Hepatocyte (in vitro differentiated cells): ENCODE results near the gene IRAK1. TPM values are rescaled to one million over a fixed set of nuclear protein-coding genes. Genes with fewer than 3 reads are reported as not detected.

ENCODE experiments used
- DNase-seq: peaks from one replicate; pipeline ENCODE4 v3.0.0-alpha.2; 2016; ENCODE audit warnings: low spot score
- H2AFZ ChIP-seq: fragments of 200-600 bp; sonication (generic); 2 replicates; pipeline ENCODE4 v1.6.0; 2016; ENCODE audit warnings: antibody characterized with exemption, mild to moderate bottlenecking
- H3K27ac ChIP-seq: fragments of 200-600 bp; sonication (generic); 2 replicates; pipeline ENCODE4 v1.5.1; 2016; ENCODE audit warnings: mild to moderate bottlenecking
- H3K27me3 ChIP-seq: fragments of 200-600 bp; sonication (generic); 2 replicates; pipeline ENCODE4 v1.6.1; 2016
- H3K36me3 ChIP-seq: fragments of 200-600 bp; sonication (generic); replicated peaks from 2 replicates; pipeline ENCODE4 v1.5.1; 2016; ENCODE audit warnings: low read depth; ENCODE audit not compliant: insufficient read depth
- H3K4me1 ChIP-seq: fragments of 200-600 bp; sonication (generic); 2 replicates; pipeline ENCODE4 v1.5.1; 2016; ENCODE audit warnings: mild to moderate bottlenecking, moderate library complexity; ENCODE audit not compliant: insufficient read depth
- H3K4me2 ChIP-seq: fragments of 200-600 bp; sonication (generic); 2 replicates; pipeline ENCODE4 v1.6.0; 2016
- H3K4me3 ChIP-seq: fragments of 200-600 bp; sonication (generic); 2 replicates; pipeline ENCODE4 v1.5.1; 2016; ENCODE audit warnings: mild to moderate bottlenecking
- H3K79me2 ChIP-seq: fragments of 200-600 bp; sonication (generic); 2 replicates; pipeline ENCODE4 v1.6.0; 2017; ENCODE audit warnings: mild to moderate bottlenecking
- H3K9me2 ChIP-seq: fragments of 200-600 bp; sonication (generic); replicated peaks from 2 replicates; pipeline ENCODE4 v1.6.0; 2017; ENCODE audit warnings: mild to moderate bottlenecking; ENCODE audit not compliant: insufficient read depth
- H3K9me3 ChIP-seq: fragments of 200-600 bp; sonication (generic); 2 replicates; pipeline ENCODE4 v1.5.1; 2016; ENCODE audit warnings: low read depth, mild to moderate bottlenecking
- H4K20me1 ChIP-seq: fragments of 200-600 bp; sonication (generic); 2 replicates; pipeline ENCODE4 v1.6.0; 2016; ENCODE audit warnings: mild to moderate bottlenecking; ENCODE audit not compliant: insufficient read depth, poor library complexity, severe bottlenecking
- EZH2 ChIP-seq: fragments of 200-600 bp; sonication (generic); IDR thresholded peaks from 2 replicates; pipeline ENCODE4 v1.6.1; 2016; ENCODE audit warnings: antibody characterized with exemption, mild to moderate bottlenecking, borderline replicate concordance
- EZH2phosphoT487 ChIP-seq: fragments of 200-600 bp; sonication (generic); IDR thresholded peaks from one replicate; pipeline ENCODE4 v1.6.1; 2018; ENCODE audit warnings: antibody characterized with exemption, mild to moderate bottlenecking, low read depth, moderate library complexity; ENCODE audit not compliant: unreplicated experiment, severe bottlenecking
- WGBS: methylation state at CpG from one replicate; pipeline ENCODE4 v1.1.6; 2016; ENCODE audit warnings: low lambda C conversion rate; ENCODE audit errors: missing lambda C conversion rate; 5-methylcytosine and 5-hydroxymethylcytosine counted together
- polyA plus RNA-seq: library from polyadenylated mRNA; unstranded; fragments of >200 nt; fragmentation: Nextera tagmentation; extraction: Ambion mirVana; gene quantifications from 2 replicates; pipeline ENCODE4 v1.2.1, GENCODE V29; 2016
- total RNA-seq: library from RNA; depleted of rRNA; stranded (reverse); fragments of >200 nt; gene quantifications from 2 replicates; pipeline ENCODE4 v1.2.3, GENCODE V29; 2014
- TF ChIP-seq, protein P1 (sequence below): fragments of 200-600 bp; sonication (generic); IDR thresholded peaks from 2 replicates; pipeline ENCODE4 v1.5.1; 2016; ENCODE audit warnings: antibody characterized with exemption, mild to moderate bottlenecking; ENCODE audit not compliant: poor library complexity

The IRAK1 gene
- total and polyA plus RNA-seq, 2 experiments from 2014 or later: 44.1 to 99.4 TPM

- no peaks in the 10 kb centered on the region for H3K4me1 ChIP-seq
- H3K4me2 ChIP-seq: no peak overlapping the region
- H3K36me3 ChIP-seq: no peaks in the 10 kb centered on the region
- WGBS: 86% methylated on average over 12 of the region's 12 CpGs
- no peak overlapping the region for H3K27ac ChIP-seq
- no peak overlapping the region for H2AFZ ChIP-seq
- TF ChIP-seq EZH2phosphoT487 (no peak), EZH2 (no peak)
- TF ChIP-seq, protein P1, sequence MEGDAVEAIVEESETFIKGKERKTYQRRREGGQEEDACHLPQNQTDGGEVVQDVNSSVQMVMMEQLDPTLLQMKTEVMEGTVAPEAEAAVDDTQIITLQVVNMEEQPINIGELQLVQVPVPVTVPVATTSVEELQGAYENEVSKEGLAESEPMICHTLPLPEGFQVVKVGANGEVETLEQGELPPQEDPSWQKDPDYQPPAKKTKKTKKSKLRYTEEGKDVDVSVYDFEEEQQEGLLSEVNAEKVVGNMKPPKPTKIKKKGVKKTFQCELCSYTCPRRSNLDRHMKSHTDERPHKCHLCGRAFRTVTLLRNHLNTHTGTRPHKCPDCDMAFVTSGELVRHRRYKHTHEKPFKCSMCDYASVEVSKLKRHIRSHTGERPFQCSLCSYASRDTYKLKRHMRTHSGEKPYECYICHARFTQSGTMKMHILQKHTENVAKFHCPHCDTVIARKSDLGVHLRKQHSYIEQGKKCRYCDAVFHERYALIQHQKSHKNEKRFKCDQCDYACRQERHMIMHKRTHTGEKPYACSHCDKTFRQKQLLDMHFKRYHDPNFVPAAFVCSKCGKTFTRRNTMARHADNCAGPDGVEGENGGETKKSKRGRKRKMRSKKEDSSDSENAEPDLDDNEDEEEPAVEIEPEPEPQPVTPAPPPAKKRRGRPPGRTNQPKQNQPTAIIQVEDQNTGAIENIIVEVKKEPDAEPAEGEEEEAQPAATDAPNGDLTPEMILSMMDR: no peak
- no peaks in the 10 kb centered on the region for H3K79me2 ChIP-seq
- no peaks in the 10 kb centered on the region for H3K27me3 ChIP-seq
- H3K9me3 ChIP-seq: no peaks in the 10 kb centered on the region
- no peak overlapping the region for H3K4me3 ChIP-seq
- no peaks in the 10 kb centered on the region for H4K20me1 ChIP-seq
- DNase-seq: no peak
- no peaks in the 10 kb centered on the region for H3K9me2 ChIP-seq
Measured at GRCh38 chrX:153993079-153993478, 26.6 kb downstream of the IRAK1 start.

GRCh38 chrX:153992180-153992579, 27.5 kb downstream of the IRAK1 start:
- no peaks in the 10 kb centered on the region for H3K9me2 ChIP-seq
- 90% methylated on average over 8 of the region's 8 CpGs for WGBS

DNA sequence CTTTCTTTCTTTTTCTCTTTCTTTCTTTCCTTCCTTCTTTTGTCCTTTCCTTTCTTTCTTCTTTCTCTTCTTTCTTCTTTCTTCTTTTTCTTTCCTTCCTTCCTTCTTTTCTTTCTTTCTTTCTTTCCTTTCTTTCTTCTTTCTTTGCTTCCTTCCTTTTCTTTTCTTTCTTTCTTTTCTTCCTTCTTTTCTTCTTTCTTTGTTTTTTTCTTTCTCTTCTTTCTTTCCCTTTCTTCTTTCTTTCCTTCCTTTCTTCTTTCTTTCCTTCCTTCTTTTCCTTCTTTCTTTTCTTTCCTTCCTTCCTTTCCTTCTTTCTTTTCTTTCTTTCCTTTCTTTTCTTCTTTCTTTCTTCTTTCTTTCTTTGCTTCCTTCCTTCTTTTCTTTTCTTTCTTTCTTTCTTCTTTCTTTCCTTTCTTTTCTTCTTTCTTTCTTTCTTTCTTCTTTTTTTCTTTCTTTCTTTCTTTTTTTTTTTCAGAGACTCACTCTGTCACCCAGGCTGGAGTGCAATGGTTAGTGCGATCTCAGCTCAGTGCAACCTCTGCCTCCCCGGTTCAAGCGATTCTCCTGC, 28.6 kb downstream of the IRAK1 start:
- H3K36me3 ChIP-seq: no peaks in the 10 kb centered on the region
- no peaks in the 10 kb centered on the region for H3K79me2 ChIP-seq
- H3K4me2 ChIP-seq: no peak overlapping the region
- H3K4me1 ChIP-seq: no peaks in the 10 kb centered on the region
- no peak overlapping the region for H3K4me3 ChIP-seq
- no peak overlapping the region for H3K27ac ChIP-seq
- no peaks in the 10 kb centered on the region for H3K9me3 ChIP-seq
- TF ChIP-seq EZH2phosphoT487 (no peak), EZH2 (no peak)
- TF ChIP-seq, protein P1: no peak
- WGBS: 92% methylated on average over 3 of the region's 3 CpGs
- no peaks in the 10 kb centered on the region for H3K9me2 ChIP-seq
- H4K20me1 ChIP-seq: no peaks in the 10 kb centered on the region
- H3K27me3 ChIP-seq: no peaks in the 10 kb centered on the region
- DNase-seq: no peak
- H2AFZ ChIP-seq: no peak overlapping the region

More at GRCh38 chrX:153992180-153992579, 27.5 kb downstream of the IRAK1 start:
- no peak overlapping the region for H3K4me3 ChIP-seq
- no peaks in the 10 kb centered on the region for H4K20me1 ChIP-seq
- DNase-seq: no peak
- no peak overlapping the region for H3K4me2 ChIP-seq
- H3K27ac ChIP-seq: no peak overlapping the region
- H3K27me3 ChIP-seq: no peaks in the 10 kb centered on the region
- no peaks in the 10 kb centered on the region for H3K79me2 ChIP-seq
- no peak overlapping the region for H2AFZ ChIP-seq
- H3K9me3 ChIP-seq: no peaks in the 10 kb centered on the region
- H3K36me3 ChIP-seq: no peaks in the 10 kb centered on the region
- TF ChIP-seq, protein P1: no peak
- TF ChIP-seq EZH2phosphoT487 (no peak), EZH2 (no peak)
- H3K4me1 ChIP-seq: no peaks in the 10 kb centered on the region
